ENCODE results near the gene KIF16B. TPM values are rescaled to one million over a fixed set of nuclear protein-coding genes. Genes with fewer than 3 reads are reported as not detected.

Gene KIF16B
- total and polyA plus RNA-seq, 8 donors = 5.0 to 59.8 (median 24.2) TPM

GRCh38 chr20:16314320-16314719 lies 258.9 kb downstream of the KIF16B start:
- intact Hi-C loops (cut with DNase I; ENCODE audit: low total_unique reads) = no loop called here
- peaks cover 0 to 41% (median 32%) of the 10 kb centered on the region in 4 donors for H3K36me3 ChIP-seq
- H3K4me3 ChIP-seq = no peak overlapping the region
- H3K27me3 ChIP-seq = no peaks in the 10 kb centered on the region
- no peaks in the 10 kb centered on the region for H3K4me1 ChIP-seq
- no peak for DNase-seq
- TF ChIP-seq POLR2AphosphoS5 (IDR thresholded peaks at IDR 0.05) (no peak), POLR2A (IDR thresholded peaks at IDR 0.05) (no peak), CTCF (IDR thresholded peaks at IDR 0.05) (no peak), EP300 (IDR thresholded peaks at IDR 0.05) (no peak)
- H3K9me3 ChIP-seq = no peaks in the 10 kb centered on the region
- 88 to 96% (median 92%) methylated on average over 3 of the region's 3 CpGs for WGBS, 5 donors
- no peak overlapping the region for H3K27ac ChIP-seq

- no peak for DNase-seq
- peaks cover 0 to 41% (median 32%) of the 10 kb centered on the region in 4 donors for H3K36me3 ChIP-seq
- H3K4me1 ChIP-seq = no peaks in the 10 kb centered on the region
- WGBS, 5 donors = 69 to 83% (median 81%) methylated on average over 4 of the region's 4 CpGs
- no peaks in the 10 kb centered on the region for H3K9me3 ChIP-seq
- no peak overlapping the region for H3K4me3 ChIP-seq
- intact Hi-C loops (cut with DNase I; ENCODE audit: low total_unique reads) = no loop called here
- TF ChIP-seq POLR2A (IDR thresholded peaks at IDR 0.05) (no peak), POLR2AphosphoS5 (IDR thresholded peaks at IDR 0.05) (no peak), CTCF (IDR thresholded peaks at IDR 0.05) (no peak), EP300 (IDR thresholded peaks at IDR 0.05) (no peak)
- no peaks in the 10 kb centered on the region for H3K27me3 ChIP-seq
- no peak overlapping the region for H3K27ac ChIP-seq
Measured at GRCh38 chr20:16313917-16314316, 259.3 kb downstream of the KIF16B start.

- peaks cover 0 to 41% (median 35%) of the 10 kb centered on the region in 4 donors for H3K36me3 ChIP-seq
- TF ChIP-seq EP300 (IDR thresholded peaks at IDR 0.05) (no peak), POLR2A (IDR thresholded peaks at IDR 0.05) (no peak), CTCF (IDR thresholded peaks at IDR 0.05) (no peak), POLR2AphosphoS5 (IDR thresholded peaks at IDR 0.05) (no peak)
- no peak overlapping the region for H3K4me3 ChIP-seq
- DNase-seq = no peak
- H3K27me3 ChIP-seq = no peaks in the 10 kb centered on the region
- H3K9me3 ChIP-seq = no peaks in the 10 kb centered on the region
- intact Hi-C loops (cut with DNase I; ENCODE audit: low total_unique reads) = no loop called here
- no peaks in the 10 kb centered on the region for H3K4me1 ChIP-seq
- H3K27ac ChIP-seq = no peak overlapping the region
Measured at GRCh38 chr20:16312998-16313397, 260.2 kb downstream of the KIF16B start.

GRCh38 chr20:16311756-16312155 lies 261.5 kb downstream of the KIF16B start:
- 79 to 98% (median 95%) methylated on average over 1 of the region's 1 CpG for WGBS, 5 donors
- no peaks in the 10 kb centered on the region for H3K27me3 ChIP-seq
- DNase-seq = no peak
- no peaks in the 10 kb centered on the region for H3K4me1 ChIP-seq
- no peak overlapping the region for H3K4me3 ChIP-seq
- intact Hi-C loops (cut with DNase I; ENCODE audit: low total_unique reads) = no loop called here
- H3K27ac ChIP-seq = no peak overlapping the region
- peaks cover 0 to 41% (median 35%) of the 10 kb centered on the region in 4 donors for H3K36me3 ChIP-seq
- no peak for TF ChIP-seq EP300 (IDR thresholded peaks at IDR 0.05)
- no peak for TF ChIP-seq POLR2A (IDR thresholded peaks at IDR 0.05)
- TF ChIP-seq POLR2AphosphoS5 (IDR thresholded peaks at IDR 0.05) = no peak
- TF ChIP-seq CTCF (IDR thresholded peaks at IDR 0.05) = no peak
- H3K9me3 ChIP-seq = no peaks in the 10 kb centered on the region

All from stomach (tissue), 9 donors.